ENCODE results near the gene CD99. TPM values are rescaled to one million over a fixed set of nuclear protein-coding genes. Genes with fewer than 3 reads are reported as not detected.

CD99 gene
- polyA plus RNA-seq, 4 donors, result 101 to 307 (median 183) TPM

DNA sequence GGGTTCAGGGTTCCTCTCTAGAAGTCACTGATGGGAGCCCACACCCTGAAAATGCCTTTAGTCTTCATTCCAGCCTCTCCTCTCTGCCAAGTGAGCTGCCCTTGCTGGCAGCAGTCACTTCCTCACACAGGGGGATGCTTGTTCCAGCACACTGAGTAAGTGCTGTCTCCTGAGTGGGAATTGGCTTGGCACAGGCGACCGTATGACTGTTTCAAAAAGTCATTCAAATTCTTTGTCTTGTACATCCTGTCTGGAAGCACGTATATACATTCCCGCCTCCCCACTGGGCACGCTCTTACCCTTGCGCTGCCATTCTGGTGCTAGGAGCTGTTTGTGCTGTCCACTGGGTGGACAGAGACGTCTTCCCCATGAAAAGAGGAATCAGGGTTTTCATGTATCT, 40.2 kb upstream of the CD99 start:
- FAIRE-seq, result no peak
- peaks cover 0 to 39% (median 2%) of the 10 kb centered on the region in 3 donors for H3K36me3 ChIP-seq (ENCODE audit: control insufficient read depth in 3 of 3, insufficient read depth in 2 of 3, low read depth in 1 of 3, low read length in 3 of 3)
- WGBS, 3 donors, result 76 to 93% (median 81%) methylated on average over 7 of the region's 7 CpGs

DNA sequence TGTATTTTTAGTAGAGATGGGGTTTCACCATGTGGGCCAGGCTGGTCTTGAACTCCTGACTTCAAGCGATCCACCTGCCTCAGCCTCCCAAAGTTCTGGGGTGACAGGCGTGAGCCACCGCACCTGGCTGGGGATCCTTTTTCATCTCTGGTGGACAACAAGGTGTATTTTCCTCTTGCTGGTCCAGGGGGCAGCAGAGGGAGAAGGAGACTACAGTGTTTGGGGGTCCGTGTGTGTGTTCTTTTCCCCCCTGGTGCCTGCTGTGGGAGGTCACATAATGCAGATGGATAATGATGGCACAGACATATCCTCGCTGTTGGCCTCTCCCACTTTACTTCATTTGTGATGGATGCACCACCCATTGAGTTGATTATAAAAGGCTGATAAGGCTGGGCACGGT, 39.0 kb upstream of the CD99 start:
- DNase-seq (no peak), FAIRE-seq (no peak)
- no peak overlapping the region for H3K27ac ChIP-seq (ENCODE audit: low read depth in 1 of 3, low read length in 2 of 3)
- WGBS, 3 donors, result 85 to 86% (median 85%) methylated on average over 6 of the region's 6 CpGs
- peaks cover 0 to 23% (median 5%) of the 10 kb centered on the region in 3 donors for H3K4me1 ChIP-seq (ENCODE audit: control insufficient read depth in 3 of 3, insufficient read depth in 2 of 3, low read depth in 1 of 3, low read length in 2 of 3)
- H3K36me3 ChIP-seq (ENCODE audit: control insufficient read depth in 3 of 3, insufficient read depth in 2 of 3, low read depth in 1 of 3, low read length in 3 of 3), result peaks cover 0 to 30% (median 0%) of the 10 kb centered on the region in 3 donors
- no peaks in the 10 kb centered on the region for H3K27me3 ChIP-seq (ENCODE audit: control insufficient read depth in 3 of 3, insufficient read depth in 3 of 3, low read length in 3 of 3)
- no peaks in the 10 kb centered on the region for H3K9me3 ChIP-seq (ENCODE audit: control insufficient read depth in 2 of 2, insufficient read depth in 1 of 2, low read depth in 1 of 2, low read length in 1 of 2)
- H3K4me3 ChIP-seq (ENCODE audit: low read depth in 1 of 3, low read length in 3 of 3), result no peak overlapping the region

More for the DNA sequence above, 40.2 kb upstream of the CD99 start:
- H3K27me3 ChIP-seq (ENCODE audit: control insufficient read depth in 3 of 3, insufficient read depth in 3 of 3, low read length in 3 of 3), result no peaks in the 10 kb centered on the region
- DNase-seq, result no peak
- H3K27ac ChIP-seq (ENCODE audit: low read depth in 1 of 3, low read length in 2 of 3), result no peak overlapping the region
- peaks cover 0 to 12% (median 2%) of the 10 kb centered on the region in 3 donors for H3K4me1 ChIP-seq (ENCODE audit: control insufficient read depth in 3 of 3, insufficient read depth in 2 of 3, low read depth in 1 of 3, low read length in 2 of 3)
- no peaks in the 10 kb centered on the region for H3K9me3 ChIP-seq (ENCODE audit: control insufficient read depth in 2 of 2, insufficient read depth in 1 of 2, low read depth in 1 of 2, low read length in 1 of 2)
- no peak overlapping the region for H3K4me3 ChIP-seq (ENCODE audit: low read depth in 1 of 3, low read length in 3 of 3)

DNA sequence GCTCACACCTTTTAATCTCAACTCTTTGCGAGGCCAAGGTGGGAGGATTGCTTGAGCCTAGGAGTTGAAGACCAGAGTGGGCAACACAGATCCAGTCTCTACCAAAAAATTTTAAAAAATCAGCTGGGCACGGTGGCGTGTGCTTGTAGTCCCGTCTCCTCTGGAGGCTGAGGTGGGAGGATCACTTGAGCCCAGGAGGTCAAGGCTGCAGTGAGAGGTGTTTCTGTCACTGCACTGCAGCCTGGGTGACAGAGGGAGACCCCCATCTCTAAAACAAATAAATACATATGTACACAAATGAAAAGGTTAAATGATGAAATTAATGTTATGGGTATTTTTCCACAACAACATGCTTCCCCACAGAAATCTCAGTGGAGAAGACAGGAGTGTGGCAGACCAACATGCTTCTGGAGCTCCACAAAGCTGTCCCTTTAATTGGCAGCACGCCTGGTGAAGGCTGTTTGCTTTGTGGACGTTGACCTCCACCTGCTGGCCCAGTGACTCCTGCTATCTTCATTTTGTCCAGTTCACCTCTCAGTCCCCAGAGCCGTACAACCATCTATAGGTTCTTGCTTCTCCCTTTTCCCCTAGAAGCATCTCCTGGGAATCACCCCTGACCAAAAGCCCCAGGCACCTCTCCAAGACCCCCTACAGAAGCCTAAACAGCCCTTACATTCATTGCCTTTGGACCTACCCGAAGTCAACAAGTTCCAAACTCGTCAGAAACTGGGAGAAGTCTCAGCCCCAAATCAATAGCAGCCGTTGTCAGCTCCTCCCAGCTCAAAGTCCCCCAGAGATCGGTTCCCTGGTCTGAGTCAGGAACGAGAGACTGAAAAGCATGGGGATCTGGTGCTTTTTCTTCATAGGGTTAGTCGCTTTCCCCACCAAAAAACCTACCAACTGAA, 36.4 kb upstream of the CD99 start:
- FAIRE-seq, result no peak
- H3K9me3 ChIP-seq (ENCODE audit: control insufficient read depth in 2 of 2, insufficient read depth in 1 of 2, low read depth in 1 of 2, low read length in 1 of 2), result no peaks in the 10 kb centered on the region
- H3K4me3 ChIP-seq (ENCODE audit: low read depth in 1 of 3, low read length in 3 of 3), result peak overlapping the region in 2 of 3 donors; percentile 26 to 35
- H3K4me1 ChIP-seq (ENCODE audit: control insufficient read depth in 3 of 3, insufficient read depth in 2 of 3, low read depth in 1 of 3, low read length in 2 of 3), result peaks cover 0 to 29% (median 5%) of the 10 kb centered on the region in 3 donors
- no peaks in the 10 kb centered on the region for H3K27me3 ChIP-seq (ENCODE audit: control insufficient read depth in 3 of 3, insufficient read depth in 3 of 3, low read length in 3 of 3)
- DNase-seq, result peak; percentile 89 to 95
- H3K27ac ChIP-seq (ENCODE audit: low read depth in 1 of 3, low read length in 2 of 3), result peak overlapping the region; percentile 75 to 88 (median 81)
- 19 to 63% (median 45%) methylated on average over 13 of the region's 13 CpGs for WGBS, 3 donors
- H3K36me3 ChIP-seq (ENCODE audit: control insufficient read depth in 3 of 3, insufficient read depth in 2 of 3, low read depth in 1 of 3, low read length in 3 of 3), result peaks cover 0 to 17% (median 0%) of the 10 kb centered on the region in 3 donors

DNA sequence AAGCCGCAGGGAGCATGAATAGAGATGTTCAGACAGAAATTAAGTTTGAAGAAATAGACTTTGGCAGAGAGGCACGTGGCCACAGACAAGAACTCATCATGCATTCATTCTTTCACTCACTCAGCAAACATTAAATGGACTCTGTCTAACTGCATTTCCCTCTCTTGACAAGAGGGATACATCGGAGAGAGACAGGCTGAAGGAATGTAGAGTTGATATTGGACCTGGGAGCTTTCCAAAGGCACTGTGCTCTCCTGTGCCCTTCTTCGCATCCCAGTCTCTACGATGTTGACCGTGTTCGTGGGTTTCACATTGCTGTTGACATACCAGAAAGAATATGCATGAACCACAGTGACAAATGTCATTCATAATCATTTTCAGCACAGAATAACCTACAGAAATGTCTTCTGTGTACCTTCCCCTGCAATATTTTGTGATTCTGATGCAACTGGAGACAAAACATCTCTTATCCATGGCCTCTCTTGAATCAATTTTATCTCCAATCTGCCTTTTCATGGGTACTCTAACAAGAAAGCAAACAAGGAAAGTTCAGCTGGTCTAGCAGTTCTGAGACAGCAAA, 34.7 kb upstream of the CD99 start:
- Histone ChIP-seq H3K9me3 (ENCODE audit: control insufficient read depth in 2 of 2, insufficient read depth in 1 of 2, low read depth in 1 of 2, low read length in 1 of 2) (no peaks in the 10 kb centered on the region), H3K27ac (ENCODE audit: low read depth in 1 of 3, low read length in 2 of 3) (peak overlapping the region in 1 of 3 donors; percentile 88), H3K4me1 (ENCODE audit: control insufficient read depth in 3 of 3, insufficient read depth in 2 of 3, low read depth in 1 of 3, low read length in 2 of 3) (peaks cover 0 to 29% (median 5%) of the 10 kb centered on the region in 3 donors), H3K36me3 (ENCODE audit: control insufficient read depth in 3 of 3, insufficient read depth in 2 of 3, low read depth in 1 of 3, low read length in 3 of 3) (peaks cover 0 to 12% (median 0%) of the 10 kb centered on the region in 3 donors), H3K27me3 (ENCODE audit: control insufficient read depth in 3 of 3, insufficient read depth in 3 of 3, low read length in 3 of 3) (no peaks in the 10 kb centered on the region), H3K4me3 (ENCODE audit: low read depth in 1 of 3, low read length in 3 of 3) (no peak overlapping the region)
- WGBS, 3 donors, result 91 to 96% (median 96%) methylated on average over 7 of the region's 7 CpGs
- FAIRE-seq (no peak), DNase-seq (no peak)

DNA sequence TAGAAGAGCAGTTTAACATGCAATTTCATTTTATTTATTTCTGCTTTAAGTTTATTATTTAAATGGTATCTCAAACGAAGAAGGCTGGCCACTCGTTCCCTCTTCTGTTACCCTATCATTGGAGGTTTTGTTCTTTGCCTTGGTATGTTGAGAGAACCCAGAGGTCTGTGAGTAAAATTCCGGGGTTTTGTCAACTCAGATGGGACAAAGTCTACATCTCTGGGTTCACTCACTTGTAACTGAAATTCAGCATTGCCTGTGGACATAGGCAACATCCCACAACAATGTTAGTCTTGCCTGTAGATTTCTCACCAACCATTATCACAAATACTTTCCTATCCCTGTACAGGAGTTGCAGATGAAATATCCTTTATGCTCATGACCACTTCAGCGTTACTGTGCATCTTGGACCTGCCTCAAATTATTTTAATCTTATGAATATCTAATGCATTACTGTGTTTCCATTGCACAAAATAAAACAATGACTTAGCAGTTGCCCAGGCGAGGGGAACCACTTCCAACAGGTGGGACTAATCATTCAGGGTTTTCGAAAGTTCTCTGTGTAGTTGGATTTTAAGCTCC, 33.5 kb upstream of the CD99 start:
- Histone ChIP-seq H3K4me3 (ENCODE audit: low read depth in 1 of 3, low read length in 3 of 3) (no peak overlapping the region), H3K27ac (ENCODE audit: low read depth in 1 of 3, low read length in 2 of 3) (no peak overlapping the region), H3K9me3 (ENCODE audit: control insufficient read depth in 2 of 2, insufficient read depth in 1 of 2, low read depth in 1 of 2, low read length in 1 of 2) (no peaks in the 10 kb centered on the region), H3K27me3 (ENCODE audit: control insufficient read depth in 3 of 3, insufficient read depth in 3 of 3, low read length in 3 of 3) (no peaks in the 10 kb centered on the region), H3K4me1 (ENCODE audit: control insufficient read depth in 3 of 3, insufficient read depth in 2 of 3, low read depth in 1 of 3, low read length in 2 of 3) (peaks cover 0 to 29% (median 5%) of the 10 kb centered on the region in 3 donors), H3K36me3 (ENCODE audit: control insufficient read depth in 3 of 3, insufficient read depth in 2 of 3, low read depth in 1 of 3, low read length in 3 of 3) (peaks cover 0 to 11% (median 0%) of the 10 kb centered on the region in 3 donors)
- WGBS, 3 donors, result 44 to 72% (median 61%) methylated on average over 6 of the region's 6 CpGs
- no peak for DNase-seq
- FAIRE-seq, result no peak

DNA sequence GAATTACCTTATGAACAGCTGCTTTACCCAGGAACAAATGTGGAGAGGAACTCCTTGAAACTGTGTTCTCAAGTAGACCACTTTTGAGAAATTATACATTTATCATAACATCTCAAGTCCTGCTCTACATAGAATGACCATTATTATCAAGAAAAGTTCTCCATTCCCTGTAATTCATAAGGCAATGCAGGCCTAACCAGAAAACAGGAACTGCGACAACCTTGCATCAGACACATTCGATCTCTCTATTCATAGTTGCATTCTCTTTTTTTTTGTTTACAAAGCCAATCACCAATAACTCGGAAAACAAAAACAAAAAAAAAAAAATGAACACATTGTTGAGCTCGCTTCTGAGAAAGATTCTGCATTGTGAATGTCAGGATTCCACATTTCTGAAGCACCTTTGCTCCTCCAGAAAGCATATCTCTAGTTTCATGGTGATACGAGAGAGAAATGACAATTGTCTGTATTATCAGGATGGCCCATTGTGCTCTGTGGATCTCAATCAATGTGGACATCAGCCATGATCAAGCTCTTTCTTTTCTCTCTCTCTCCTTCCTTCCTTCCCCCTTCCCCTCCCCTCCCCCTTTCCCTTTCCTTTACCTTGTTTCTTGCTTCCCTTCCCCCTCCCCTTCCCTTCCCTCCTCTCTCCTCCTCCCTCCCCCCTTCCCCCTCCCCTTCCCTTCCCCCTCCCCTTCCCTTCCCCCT, 32.4 kb upstream of the CD99 start:
- Histone ChIP-seq H3K27ac (ENCODE audit: low read depth in 1 of 3, low read length in 2 of 3) (no peak overlapping the region), H3K9me3 (ENCODE audit: control insufficient read depth in 2 of 2, insufficient read depth in 1 of 2, low read depth in 1 of 2, low read length in 1 of 2) (no peaks in the 10 kb centered on the region), H3K4me3 (ENCODE audit: low read depth in 1 of 3, low read length in 3 of 3) (no peak overlapping the region), H3K36me3 (ENCODE audit: control insufficient read depth in 3 of 3, insufficient read depth in 2 of 3, low read depth in 1 of 3, low read length in 3 of 3) (peaks cover 0 to 9% (median 0%) of the 10 kb centered on the region in 3 donors), H3K27me3 (ENCODE audit: control insufficient read depth in 3 of 3, insufficient read depth in 3 of 3, low read length in 3 of 3) (no peaks in the 10 kb centered on the region), H3K4me1 (ENCODE audit: control insufficient read depth in 3 of 3, insufficient read depth in 2 of 3, low read depth in 1 of 3, low read length in 2 of 3) (peaks cover 0 to 29% (median 5%) of the 10 kb centered on the region in 3 donors)
- FAIRE-seq (no peak), DNase-seq (no peak)
- WGBS, 3 donors, result 78 to 82% (median 81%) methylated on average over 5 of the region's 5 CpGs

DNA sequence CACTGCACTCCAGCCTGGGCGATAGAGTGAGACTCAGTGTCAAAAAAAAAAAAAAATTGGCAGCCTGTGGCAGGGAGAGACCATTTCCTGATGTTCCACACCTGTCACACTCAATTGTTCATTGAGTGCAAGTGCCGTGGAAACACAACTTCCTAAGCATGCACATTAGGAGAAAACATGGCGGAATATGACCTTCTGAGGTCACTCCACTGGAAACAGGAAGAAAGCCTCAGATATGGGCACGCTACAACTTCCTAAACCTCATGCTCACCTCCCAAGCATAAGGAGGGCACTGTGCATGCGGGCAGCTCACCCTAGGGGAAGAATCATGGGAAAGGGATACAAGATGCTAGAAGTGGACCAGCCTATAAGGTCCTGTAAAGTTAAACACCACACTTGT, 28.5 kb upstream of the CD99 start:
- peaks cover 0 to 7% (median 0%) of the 10 kb centered on the region in 3 donors for H3K36me3 ChIP-seq (ENCODE audit: control insufficient read depth in 3 of 3, insufficient read depth in 2 of 3, low read depth in 1 of 3, low read length in 3 of 3)
- WGBS, 3 donors, result 61 to 69% (median 68%) methylated on average over 5 of the region's 5 CpGs
- peaks cover 0 to 15% (median 5%) of the 10 kb centered on the region in 3 donors for H3K4me1 ChIP-seq (ENCODE audit: control insufficient read depth in 3 of 3, insufficient read depth in 2 of 3, low read depth in 1 of 3, low read length in 2 of 3)
- no peaks in the 10 kb centered on the region for H3K27me3 ChIP-seq (ENCODE audit: control insufficient read depth in 3 of 3, insufficient read depth in 3 of 3, low read length in 3 of 3)
- DNase-seq (no peak), FAIRE-seq (no peak)
- H3K9me3 ChIP-seq (ENCODE audit: control insufficient read depth in 2 of 2, insufficient read depth in 1 of 2, low read depth in 1 of 2, low read length in 1 of 2), result no peaks in the 10 kb centered on the region
- no peak overlapping the region for H3K27ac ChIP-seq (ENCODE audit: low read depth in 1 of 3, low read length in 2 of 3)
- H3K4me3 ChIP-seq (ENCODE audit: low read depth in 1 of 3, low read length in 3 of 3), result no peak overlapping the region

DNA sequence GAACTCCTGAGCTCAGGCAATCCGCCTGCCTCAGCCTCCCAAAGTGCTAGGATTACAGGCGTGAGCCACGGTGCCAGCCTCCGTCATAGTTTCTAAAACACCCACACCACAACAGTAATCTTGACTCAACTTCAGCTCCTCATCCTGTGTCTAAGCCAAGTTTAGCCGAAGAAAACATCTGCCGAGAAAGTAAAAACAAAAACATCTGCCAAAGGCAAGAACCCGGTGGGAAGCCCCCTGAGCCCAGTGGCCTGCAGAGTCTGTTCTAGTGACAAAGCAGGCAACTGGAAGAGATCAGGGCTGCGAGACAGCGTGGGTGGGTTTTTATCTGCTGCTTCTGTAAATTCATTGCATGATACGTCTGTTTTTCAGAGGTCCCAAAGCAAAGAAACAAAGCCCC, 26.6 kb upstream of the CD99 start:
- 68 to 82% (median 80%) methylated on average over 10 of the region's 10 CpGs for WGBS, 3 donors
- Histone ChIP-seq H3K27me3 (ENCODE audit: control insufficient read depth in 3 of 3, insufficient read depth in 3 of 3, low read length in 3 of 3) (no peaks in the 10 kb centered on the region), H3K27ac (ENCODE audit: low read depth in 1 of 3, low read length in 2 of 3) (peak overlapping the region in 1 of 3 donors; percentile 42), H3K4me3 (ENCODE audit: low read depth in 1 of 3, low read length in 3 of 3) (peak overlapping the region in 1 of 3 donors; percentile 22), H3K9me3 (ENCODE audit: control insufficient read depth in 2 of 2, insufficient read depth in 1 of 2, low read depth in 1 of 2, low read length in 1 of 2) (no peaks in the 10 kb centered on the region), H3K4me1 (ENCODE audit: control insufficient read depth in 3 of 3, insufficient read depth in 2 of 3, low read depth in 1 of 3, low read length in 2 of 3) (peaks cover 0 to 11% (median 5%) of the 10 kb centered on the region in 3 donors), H3K36me3 (ENCODE audit: control insufficient read depth in 3 of 3, insufficient read depth in 2 of 3, low read depth in 1 of 3, low read length in 3 of 3) (peaks cover 0 to 9% (median 0%) of the 10 kb centered on the region in 3 donors)
- FAIRE-seq, result no peak
- DNase-seq, result no peak
